MM.1S (cell line): Measurements from ENCODE around the gene PHLDB2.

Source experiments
- DNase-seq: peaks from one replicate; pipeline ENCODE4 v3.0.0-alpha.2; 2015
- H2AFZ ChIP-seq: fragments of 300-600 bp; sonication (generic); 2 replicates; pipeline ENCODE4 v1.6.0; 2016; ENCODE audit warnings: antibody characterized with exemption, low read length
- H3F3A ChIP-seq: fragments of 300-600 bp; sonication (generic); 2 replicates; pipeline ENCODE4 v1.6.1; 2016; ENCODE audit warnings: mild to moderate bottlenecking, antibody characterized with exemption, low read length, moderate library complexity, mixed read lengths; ENCODE audit not compliant: insufficient read depth
- H3K27ac ChIP-seq: fragments of 300-600 bp; sonication (generic); 2 replicates; pipeline ENCODE4 v1.5.1; 2016; ENCODE audit warnings: mild to moderate bottlenecking, low read length
- H3K27me3 ChIP-seq: fragments of 300-600 bp; sonication (generic); replicated peaks from 2 replicates; pipeline ENCODE4 v1.6.0; 2016; ENCODE audit warnings: low read length; ENCODE audit not compliant: insufficient read depth
- H3K36me3 ChIP-seq: fragments of 300-600 bp; sonication (generic); replicated peaks from 2 replicates; pipeline ENCODE4 v1.6.1; 2016; ENCODE audit warnings: mild to moderate bottlenecking, low read length, mixed read lengths; ENCODE audit not compliant: insufficient read depth
- H3K4me1 ChIP-seq: fragments of 300-600 bp; sonication (generic); 2 replicates; pipeline ENCODE4 v1.6.1; 2016; ENCODE audit warnings: low read length, mixed read lengths
- H3K4me2 ChIP-seq: fragments of 300-600 bp; sonication (generic); 2 replicates; pipeline ENCODE4 v1.6.0; 2016; ENCODE audit warnings: low read depth, low read length
- H3K4me3 ChIP-seq: fragments of 300-600 bp; sonication (generic); 2 replicates; pipeline ENCODE4 v1.5.1; 2016; ENCODE audit warnings: low read length, mixed read lengths
- H3K79me2 ChIP-seq: fragments of 300-600 bp; sonication (generic); 2 replicates; pipeline ENCODE4 v1.6.1; 2016; ENCODE audit warnings: mixed run types, low read length, mixed read lengths
- H3K9ac ChIP-seq: fragments of 300-600 bp; sonication (generic); 2 replicates; pipeline ENCODE4 v1.6.1; 2016; ENCODE audit warnings: low read length, mixed read lengths
- H3K9me2 ChIP-seq: fragments of 300-600 bp; sonication (generic); replicated peaks from 2 replicates; pipeline ENCODE4 v1.6.1; 2016; ENCODE audit warnings: mild to moderate bottlenecking, low read length, mixed read lengths; ENCODE audit not compliant: insufficient read depth
- H3K9me3 ChIP-seq: fragments of 300-600 bp; sonication (generic); replicated peaks from 2 replicates; pipeline ENCODE4 v1.6.1; 2016; ENCODE audit warnings: mild to moderate bottlenecking, low read length, mixed read lengths; ENCODE audit not compliant: insufficient read depth
- H4K20me1 ChIP-seq: fragments of 300-600 bp; sonication (generic); 2 replicates; pipeline ENCODE4 v1.6.1; 2016; ENCODE audit warnings: mild to moderate bottlenecking, low read length, moderate library complexity, mixed read lengths; ENCODE audit not compliant: insufficient read depth
- EZH2 ChIP-seq: fragments of 300-600 bp; sonication (generic); optimal IDR thresholded peaks from 2 replicates; pipeline ENCODE3; 2017; ENCODE audit warnings: low read depth, mild to moderate bottlenecking, antibody characterized with exemption, low read length, mixed read lengths
- EZH2phosphoT487 ChIP-seq: fragments of 300-600 bp; sonication (generic); IDR thresholded peaks from 2 replicates; pipeline ENCODE4 v1.6.1; 2018; ENCODE audit warnings: antibody characterized with exemption, low read length
- TF ChIP-seq, protein P1 (sequence below): fragments of 300-600 bp; sonication (generic); IDR thresholded peaks from 2 replicates; pipeline ENCODE4 v1.5.1; 2016; ENCODE audit warnings: antibody characterized with exemption, low read length, mixed read lengths

The PHLDB2 gene

DNA sequence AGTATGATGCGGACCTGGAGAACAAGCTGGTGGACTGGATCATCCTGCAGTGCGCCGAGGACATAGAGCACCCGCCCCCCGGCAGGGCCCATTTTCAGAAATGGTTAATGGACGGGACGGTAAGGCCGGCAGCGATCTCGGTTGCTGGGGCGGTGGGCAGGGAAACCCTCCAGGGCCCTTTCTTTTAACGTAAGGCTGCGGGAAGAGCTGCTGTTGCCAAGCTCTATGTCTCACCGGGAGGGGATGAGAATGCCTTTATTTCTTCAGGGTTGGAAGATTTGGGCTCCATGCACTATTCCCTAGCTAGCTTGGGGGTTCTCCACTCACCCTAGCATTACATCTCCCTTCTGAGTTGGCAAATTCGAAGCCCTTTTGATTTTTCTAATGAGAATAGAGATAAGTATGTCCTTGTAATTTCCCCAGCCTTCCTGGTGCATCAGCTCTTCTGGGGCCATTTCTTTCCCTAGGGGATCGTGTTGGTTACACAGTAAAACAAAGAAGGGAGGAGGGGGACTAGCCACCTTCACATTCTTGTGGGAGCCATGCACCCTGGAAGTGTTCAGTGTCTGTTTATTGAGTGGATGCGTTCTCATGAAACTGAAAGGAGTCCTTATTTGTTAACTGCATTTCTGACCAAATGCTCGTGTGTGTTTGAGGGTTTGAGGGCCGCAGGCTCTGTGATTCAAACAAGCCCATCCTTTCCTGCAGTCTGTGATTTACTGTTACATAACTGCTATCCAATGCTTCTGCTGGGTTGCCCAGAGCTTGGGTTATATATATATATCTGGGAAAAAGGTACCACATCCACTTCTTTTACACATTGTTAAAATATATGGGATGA is 140.6 kb downstream of the PHLDB2 start:
- Histone ChIP-seq H3K9me2 (no peaks in the 10 kb centered on the region), H3K79me2 (no peaks in the 10 kb centered on the region), H3K4me2 (peak overlapping the region; percentile 97), H3K4me3 (peak overlapping the region; percentile 77), H3K9ac (0 out of 2 replicates have a peak overlapping the region, but pooled peaks have one; percentile 5), H2AFZ (peak overlapping the region; percentile 97), H3K27ac (no peak overlapping the region), H4K20me1 (no peaks in the 10 kb centered on the region), H3F3A (peaks cover 3% of the 10 kb centered on the region; the same call in 1 of the 2 replicates), H3K27me3 (no peaks in the 10 kb centered on the region), H3K36me3 (no peaks in the 10 kb centered on the region), H3K9me3 (no peaks in the 10 kb centered on the region), H3K4me1 (no peaks in the 10 kb centered on the region)
- peak; percentile 24 for DNase-seq
- TF ChIP-seq, protein P1, sequence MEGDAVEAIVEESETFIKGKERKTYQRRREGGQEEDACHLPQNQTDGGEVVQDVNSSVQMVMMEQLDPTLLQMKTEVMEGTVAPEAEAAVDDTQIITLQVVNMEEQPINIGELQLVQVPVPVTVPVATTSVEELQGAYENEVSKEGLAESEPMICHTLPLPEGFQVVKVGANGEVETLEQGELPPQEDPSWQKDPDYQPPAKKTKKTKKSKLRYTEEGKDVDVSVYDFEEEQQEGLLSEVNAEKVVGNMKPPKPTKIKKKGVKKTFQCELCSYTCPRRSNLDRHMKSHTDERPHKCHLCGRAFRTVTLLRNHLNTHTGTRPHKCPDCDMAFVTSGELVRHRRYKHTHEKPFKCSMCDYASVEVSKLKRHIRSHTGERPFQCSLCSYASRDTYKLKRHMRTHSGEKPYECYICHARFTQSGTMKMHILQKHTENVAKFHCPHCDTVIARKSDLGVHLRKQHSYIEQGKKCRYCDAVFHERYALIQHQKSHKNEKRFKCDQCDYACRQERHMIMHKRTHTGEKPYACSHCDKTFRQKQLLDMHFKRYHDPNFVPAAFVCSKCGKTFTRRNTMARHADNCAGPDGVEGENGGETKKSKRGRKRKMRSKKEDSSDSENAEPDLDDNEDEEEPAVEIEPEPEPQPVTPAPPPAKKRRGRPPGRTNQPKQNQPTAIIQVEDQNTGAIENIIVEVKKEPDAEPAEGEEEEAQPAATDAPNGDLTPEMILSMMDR = no peak
- TF ChIP-seq EZH2 (no peak), EZH2phosphoT487 (no peak)

DNA sequence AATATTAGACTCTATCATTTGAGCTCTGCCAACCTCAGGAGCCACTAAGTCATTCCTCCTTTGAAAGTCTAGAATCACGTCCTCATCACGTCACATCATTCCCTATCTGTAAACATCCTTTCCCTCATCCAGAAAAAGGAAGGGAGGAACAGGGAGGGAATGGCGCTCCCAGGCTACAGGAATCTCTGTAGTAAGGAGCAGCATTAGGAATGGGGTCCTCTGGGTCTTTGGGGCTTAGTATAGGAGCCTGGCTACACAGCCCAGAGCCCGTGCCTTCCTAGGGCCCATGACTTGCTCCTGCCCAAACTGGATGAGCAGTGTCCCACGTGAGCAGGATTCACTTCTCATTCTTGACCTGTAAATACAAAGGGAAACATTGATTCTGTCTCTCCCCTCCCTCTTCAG is 141.3 kb downstream of the PHLDB2 start:
- H3K4me2 ChIP-seq = peak overlapping the region; percentile 97; the same call in 1 of the 2 replicates
- no peak overlapping the region for H3K4me3 ChIP-seq

DNA sequence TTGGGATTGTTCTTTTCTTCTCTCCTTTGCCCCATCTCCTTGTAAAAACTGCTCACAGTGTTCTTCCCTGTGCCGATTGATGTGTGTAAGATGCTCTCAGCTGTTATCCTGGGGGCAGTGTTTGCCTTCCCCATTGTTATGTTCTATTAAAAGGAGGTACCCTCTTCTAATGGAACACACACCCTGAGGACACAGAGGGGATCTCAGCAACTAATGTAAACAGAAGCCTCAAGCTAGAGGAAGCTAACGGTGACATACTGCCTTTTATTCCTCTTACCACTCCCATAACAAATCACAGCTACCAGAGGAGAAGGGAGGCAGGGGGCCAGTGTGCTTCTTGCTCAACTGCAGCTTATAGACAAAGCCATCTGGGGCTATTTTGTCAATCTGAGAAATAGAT is 141.9 kb downstream of the PHLDB2 start:
- no peak overlapping the region for H3K4me2 ChIP-seq
- no peaks in the 10 kb centered on the region for H3K79me2 ChIP-seq
- no peaks in the 10 kb centered on the region for H3K9me2 ChIP-seq
- no peak overlapping the region for H2AFZ ChIP-seq
- no peaks in the 10 kb centered on the region for H3K9me3 ChIP-seq
- no peaks in the 10 kb centered on the region for H3K36me3 ChIP-seq
- peaks cover 3% of the 10 kb centered on the region; the same call in 1 of the 2 replicates for H3F3A ChIP-seq
- no peaks in the 10 kb centered on the region for H3K27me3 ChIP-seq
- no peak for DNase-seq
- no peak overlapping the region for H3K4me3 ChIP-seq
- H3K4me1 ChIP-seq = no peaks in the 10 kb centered on the region
- TF ChIP-seq, protein P1 = no peak
- TF ChIP-seq EZH2 (no peak), EZH2phosphoT487 (no peak)
- no peaks in the 10 kb centered on the region for H4K20me1 ChIP-seq
- no peak overlapping the region for H3K27ac ChIP-seq
- no peak overlapping the region for H3K9ac ChIP-seq

More for the DNA sequence above, 141.3 kb downstream of the PHLDB2 start:
- H3F3A ChIP-seq = peaks cover 3% of the 10 kb centered on the region; the same call in 1 of the 2 replicates
- H3K36me3 ChIP-seq = no peaks in the 10 kb centered on the region
- H3K9ac ChIP-seq = no peak overlapping the region
- no peaks in the 10 kb centered on the region for H4K20me1 ChIP-seq
- H3K27ac ChIP-seq = no peak overlapping the region
- no peaks in the 10 kb centered on the region for H3K9me2 ChIP-seq
- H3K4me1 ChIP-seq = no peaks in the 10 kb centered on the region
- no peak for TF ChIP-seq EZH2
- TF ChIP-seq EZH2phosphoT487 = no peak
- TF ChIP-seq, protein P1 = no peak
- DNase-seq = no peak
- no peaks in the 10 kb centered on the region for H3K27me3 ChIP-seq
- H3K9me3 ChIP-seq = no peaks in the 10 kb centered on the region
- H3K79me2 ChIP-seq = no peaks in the 10 kb centered on the region
- H2AFZ ChIP-seq = no peak overlapping the region
